DMS79 treated with DMSO at 0.1 percent for 48 hours (cell line): ENCODE data around the gene SUSD2.
"Not testable (repeated sequence)": the region's sequence is repeated elsewhere in the genome, so short reads cannot be mapped to it uniquely, and the experiment has no call there.

Source experiments
- DNase-seq: peaks from one replicate; lab custom pipeline; 2025; lab: John Stamatoyannopoulos, UW

SUSD2 gene

GRCh38 chr22:24189249-24190158 is 8.2 kb downstream of the SUSD2 start:
- peak; percentile 5 for DNase-seq

GRCh38 chr22:24190159-24190540 is 8.9 kb downstream of the SUSD2 start:
- no peak for DNase-seq

- DNase-seq, result no peak
Measured at GRCh38 chr22:24190596-24191208, 9.4 kb downstream of the SUSD2 start.

- DNase-seq, result no peak
Measured at GRCh38 chr22:24191381-24191841, 10.1 kb downstream of the SUSD2 start.

- no peak for DNase-seq
Measured at GRCh38 chr22:24191893-24192292, 10.6 kb downstream of the SUSD2 start.

GRCh38 chr22:24198682-24199052 is 17.4 kb downstream of the SUSD2 start:
- DNase-seq, result no peak

GRCh38 chr22:24200619-24201212 is 19.4 kb downstream of the SUSD2 start:
- no peak for DNase-seq

- DNase-seq, result no peak
Measured at GRCh38 chr22:24201681-24202614, 20.7 kb downstream of the SUSD2 start.

GRCh38 chr22:24203856-24204255 is 22.6 kb downstream of the SUSD2 start:
- DNase-seq, result not testable (repeated sequence)

GRCh38 chr22:24205438-24206195 is 24.3 kb downstream of the SUSD2 start:
- DNase-seq, result no peak

GRCh38 chr22:24206460-24207263 is 25.4 kb downstream of the SUSD2 start:
- DNase-seq, result not testable (repeated sequence)

GRCh38 chr22:24207264-24208011 is 26.2 kb downstream of the SUSD2 start:
- no peak for DNase-seq

- no peak for DNase-seq
Measured at GRCh38 chr22:24208012-24208749, 26.9 kb downstream of the SUSD2 start.

GRCh38 chr22:24209016-24209415 is 27.7 kb downstream of the SUSD2 start:
- no peak for DNase-seq

GRCh38 chr22:24209687-24210086 is 28.4 kb downstream of the SUSD2 start:
- no peak for DNase-seq

GRCh38 chr22:24210409-24210808 is 29.1 kb downstream of the SUSD2 start:
- DNase-seq, result not testable (repeated sequence)

- DNase-seq, result not testable (repeated sequence)
Measured at GRCh38 chr22:24211716-24212115, 30.4 kb downstream of the SUSD2 start.

GRCh38 chr22:24213111-24213510 is 31.8 kb downstream of the SUSD2 start:
- not testable (repeated sequence) for DNase-seq
